ENCODE results near the gene FAM78A.

DNA sequence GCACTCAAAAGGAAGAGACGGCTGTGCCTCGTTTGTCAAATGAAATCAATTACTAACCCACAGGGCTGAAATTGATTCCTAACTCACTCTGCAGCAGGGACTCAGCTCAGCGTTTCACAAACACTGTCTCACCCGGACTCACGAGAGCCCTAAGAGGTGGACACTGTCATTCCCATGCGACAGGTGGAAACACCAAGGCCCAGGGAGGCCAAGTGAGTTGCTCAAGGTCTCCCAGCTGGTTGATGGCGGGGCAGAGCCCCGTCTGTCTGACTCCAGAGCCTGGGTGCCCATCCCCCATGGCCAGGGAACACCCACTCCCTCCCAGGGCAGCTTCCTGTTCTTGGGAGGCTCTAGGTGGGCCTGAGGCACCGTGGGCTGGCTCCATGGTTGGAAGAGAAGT lies 11.9 kb upstream of the FAM78A start:
- TF ChIP-seq POLR2A (IDR thresholded peaks at IDR 0.05; ENCODE audit: borderline replicate concordance, extremely low read depth, insufficient read depth, insufficient read length) (no peak), EGR1 (IDR thresholded peaks at IDR 0.05; ENCODE audit: low read depth) (no peak), ZNF274 (IDR thresholded peaks at IDR 0.05; ENCODE audit: low read depth, low read length) (no peak), SRF (IDR thresholded peaks at IDR 0.05; ENCODE audit: low read depth) (no peak), RAD21 (IDR thresholded peaks at IDR 0.05; ENCODE audit: low read depth) (no peak), EZH2phosphoT487 (IDR thresholded peaks at IDR 0.05; ENCODE audit: borderline replicate concordance) (no peak), EZH2 (IDR thresholded peaks at IDR 0.05) (no peak), POLR2AphosphoS5 (IDR thresholded peaks at IDR 0.05; ENCODE audit: low read depth, low read length) (no peak), CBX3 (IDR thresholded peaks at IDR 0.05; ENCODE audit: low read depth) (no peak)
- TF ChIP-seq, protein P1, sequence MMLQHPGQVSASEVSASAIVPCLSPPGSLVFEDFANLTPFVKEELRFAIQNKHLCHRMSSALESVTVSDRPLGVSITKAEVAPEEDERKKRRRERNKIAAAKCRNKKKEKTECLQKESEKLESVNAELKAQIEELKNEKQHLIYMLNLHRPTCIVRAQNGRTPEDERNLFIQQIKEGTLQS (IDR thresholded peaks at IDR 0.05): no peak
- TF ChIP-seq, protein P2, sequence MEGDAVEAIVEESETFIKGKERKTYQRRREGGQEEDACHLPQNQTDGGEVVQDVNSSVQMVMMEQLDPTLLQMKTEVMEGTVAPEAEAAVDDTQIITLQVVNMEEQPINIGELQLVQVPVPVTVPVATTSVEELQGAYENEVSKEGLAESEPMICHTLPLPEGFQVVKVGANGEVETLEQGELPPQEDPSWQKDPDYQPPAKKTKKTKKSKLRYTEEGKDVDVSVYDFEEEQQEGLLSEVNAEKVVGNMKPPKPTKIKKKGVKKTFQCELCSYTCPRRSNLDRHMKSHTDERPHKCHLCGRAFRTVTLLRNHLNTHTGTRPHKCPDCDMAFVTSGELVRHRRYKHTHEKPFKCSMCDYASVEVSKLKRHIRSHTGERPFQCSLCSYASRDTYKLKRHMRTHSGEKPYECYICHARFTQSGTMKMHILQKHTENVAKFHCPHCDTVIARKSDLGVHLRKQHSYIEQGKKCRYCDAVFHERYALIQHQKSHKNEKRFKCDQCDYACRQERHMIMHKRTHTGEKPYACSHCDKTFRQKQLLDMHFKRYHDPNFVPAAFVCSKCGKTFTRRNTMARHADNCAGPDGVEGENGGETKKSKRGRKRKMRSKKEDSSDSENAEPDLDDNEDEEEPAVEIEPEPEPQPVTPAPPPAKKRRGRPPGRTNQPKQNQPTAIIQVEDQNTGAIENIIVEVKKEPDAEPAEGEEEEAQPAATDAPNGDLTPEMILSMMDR (IDR thresholded peaks at IDR 0.05 in 2 of 3, conservative IDR thresholded peaks at IDR 0.05 in 1 of 3; ENCODE audit: borderline replicate concordance in 1 of 3, insufficient read depth in 1 of 3, low read depth in 2 of 3, low read length in 2 of 3): no peak
- TF ChIP-seq, protein P3, sequence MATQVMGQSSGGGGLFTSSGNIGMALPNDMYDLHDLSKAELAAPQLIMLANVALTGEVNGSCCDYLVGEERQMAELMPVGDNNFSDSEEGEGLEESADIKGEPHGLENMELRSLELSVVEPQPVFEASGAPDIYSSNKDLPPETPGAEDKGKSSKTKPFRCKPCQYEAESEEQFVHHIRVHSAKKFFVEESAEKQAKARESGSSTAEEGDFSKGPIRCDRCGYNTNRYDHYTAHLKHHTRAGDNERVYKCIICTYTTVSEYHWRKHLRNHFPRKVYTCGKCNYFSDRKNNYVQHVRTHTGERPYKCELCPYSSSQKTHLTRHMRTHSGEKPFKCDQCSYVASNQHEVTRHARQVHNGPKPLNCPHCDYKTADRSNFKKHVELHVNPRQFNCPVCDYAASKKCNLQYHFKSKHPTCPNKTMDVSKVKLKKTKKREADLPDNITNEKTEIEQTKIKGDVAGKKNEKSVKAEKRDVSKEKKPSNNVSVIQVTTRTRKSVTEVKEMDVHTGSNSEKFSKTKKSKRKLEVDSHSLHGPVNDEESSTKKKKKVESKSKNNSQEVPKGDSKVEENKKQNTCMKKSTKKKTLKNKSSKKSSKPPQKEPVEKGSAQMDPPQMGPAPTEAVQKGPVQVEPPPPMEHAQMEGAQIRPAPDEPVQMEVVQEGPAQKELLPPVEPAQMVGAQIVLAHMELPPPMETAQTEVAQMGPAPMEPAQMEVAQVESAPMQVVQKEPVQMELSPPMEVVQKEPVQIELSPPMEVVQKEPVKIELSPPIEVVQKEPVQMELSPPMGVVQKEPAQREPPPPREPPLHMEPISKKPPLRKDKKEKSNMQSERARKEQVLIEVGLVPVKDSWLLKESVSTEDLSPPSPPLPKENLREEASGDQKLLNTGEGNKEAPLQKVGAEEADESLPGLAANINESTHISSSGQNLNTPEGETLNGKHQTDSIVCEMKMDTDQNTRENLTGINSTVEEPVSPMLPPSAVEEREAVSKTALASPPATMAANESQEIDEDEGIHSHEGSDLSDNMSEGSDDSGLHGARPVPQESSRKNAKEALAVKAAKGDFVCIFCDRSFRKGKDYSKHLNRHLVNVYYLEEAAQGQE (IDR thresholded peaks at IDR 0.05; ENCODE audit: low read depth): no peak
- TF ChIP-seq, protein P4, sequence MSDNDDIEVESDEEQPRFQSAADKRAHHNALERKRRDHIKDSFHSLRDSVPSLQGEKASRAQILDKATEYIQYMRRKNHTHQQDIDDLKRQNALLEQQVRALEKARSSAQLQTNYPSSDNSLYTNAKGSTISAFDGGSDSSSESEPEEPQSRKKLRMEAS (IDR thresholded peaks at IDR 0.05): no peak
- TF ChIP-seq, protein P5, sequence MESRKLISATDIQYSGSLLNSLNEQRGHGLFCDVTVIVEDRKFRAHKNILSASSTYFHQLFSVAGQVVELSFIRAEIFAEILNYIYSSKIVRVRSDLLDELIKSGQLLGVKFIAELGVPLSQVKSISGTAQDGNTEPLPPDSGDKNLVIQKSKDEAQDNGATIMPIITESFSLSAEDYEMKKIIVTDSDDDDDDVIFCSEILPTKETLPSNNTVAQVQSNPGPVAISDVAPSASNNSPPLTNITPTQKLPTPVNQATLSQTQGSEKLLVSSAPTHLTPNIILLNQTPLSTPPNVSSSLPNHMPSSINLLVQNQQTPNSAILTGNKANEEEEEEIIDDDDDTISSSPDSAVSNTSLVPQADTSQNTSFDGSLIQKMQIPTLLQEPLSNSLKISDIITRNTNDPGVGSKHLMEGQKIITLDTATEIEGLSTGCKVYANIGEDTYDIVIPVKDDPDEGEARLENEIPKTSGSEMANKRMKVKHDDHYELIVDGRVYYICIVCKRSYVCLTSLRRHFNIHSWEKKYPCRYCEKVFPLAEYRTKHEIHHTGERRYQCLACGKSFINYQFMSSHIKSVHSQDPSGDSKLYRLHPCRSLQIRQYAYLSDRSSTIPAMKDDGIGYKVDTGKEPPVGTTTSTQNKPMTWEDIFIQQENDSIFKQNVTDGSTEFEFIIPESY (IDR thresholded peaks at IDR 0.05; ENCODE audit: extremely low read depth, insufficient replicate concordance, low read length): no peak

Measured in HCT116 (cell line).